CMK (cell line): ENCODE data around the gene CLIC1.
A peak's percentile ranks its signal among the peaks of the same experiment; 100 is the strongest.

Source experiments
- DNase-seq: peaks from one replicate; pipeline ENCODE4 v3.0.0-alpha.2; 2010; ENCODE audit warnings: low read depth

Gene CLIC1

GRCh38 chr6:31701666-31702404, 34.5 kb downstream of the CLIC1 start:
- DNase-seq: peak; percentile 77

GRCh38 chr6:31700740-31701401, 35.5 kb downstream of the CLIC1 start:
- no peak for DNase-seq

GRCh38 chr6:31697555-31697954, 38.8 kb downstream of the CLIC1 start:
- DNase-seq: no peak

- no peak for DNase-seq
Observed at GRCh38 chr6:31693535-31693934, 42.8 kb downstream of the CLIC1 start.

- DNase-seq: no peak
Observed at GRCh38 chr6:31692886-31693285, 43.4 kb downstream of the CLIC1 start.

- no peak for DNase-seq
Observed at GRCh38 chr6:31692353-31692752, 44.0 kb downstream of the CLIC1 start.

- DNase-seq: no peak
Observed at GRCh38 chr6:31691564-31692108, 44.7 kb downstream of the CLIC1 start.

GRCh38 chr6:31691078-31691463, 45.3 kb downstream of the CLIC1 start:
- no peak for DNase-seq

GRCh38 chr6:31690231-31691077, 45.9 kb downstream of the CLIC1 start:
- no peak for DNase-seq

GRCh38 chr6:31689249-31690110, 46.9 kb downstream of the CLIC1 start:
- no peak for DNase-seq

- no peak for DNase-seq
Observed at GRCh38 chr6:31687860-31688693, 48.3 kb downstream of the CLIC1 start.

- DNase-seq: no peak
Observed at GRCh38 chr6:31687321-31687720, 49.0 kb downstream of the CLIC1 start.

GRCh38 chr6:31686483-31686882, 49.8 kb downstream of the CLIC1 start:
- no peak for DNase-seq

- DNase-seq: no peak
Observed at GRCh38 chr6:31683591-31683990, 52.7 kb downstream of the CLIC1 start.

- DNase-seq: no peak
Observed at GRCh38 chr6:31681135-31681671, 55.1 kb downstream of the CLIC1 start.
